SH-SY5Y (cell line): ENCODE data around the gene FAM200A.

Source experiments
- GATA2 ChIP-seq: IDR thresholded peaks from 2 replicates; pipeline ENCODE4 v1.6.1; 2011; ENCODE audit warnings: mild to moderate bottlenecking, low read depth, low read length
- GATA3 ChIP-seq: IDR thresholded peaks from 2 replicates; pipeline ENCODE4 v1.6.1; 2011; ENCODE audit warnings: low read depth, mild to moderate bottlenecking, low read length, moderate library complexity

DNA sequence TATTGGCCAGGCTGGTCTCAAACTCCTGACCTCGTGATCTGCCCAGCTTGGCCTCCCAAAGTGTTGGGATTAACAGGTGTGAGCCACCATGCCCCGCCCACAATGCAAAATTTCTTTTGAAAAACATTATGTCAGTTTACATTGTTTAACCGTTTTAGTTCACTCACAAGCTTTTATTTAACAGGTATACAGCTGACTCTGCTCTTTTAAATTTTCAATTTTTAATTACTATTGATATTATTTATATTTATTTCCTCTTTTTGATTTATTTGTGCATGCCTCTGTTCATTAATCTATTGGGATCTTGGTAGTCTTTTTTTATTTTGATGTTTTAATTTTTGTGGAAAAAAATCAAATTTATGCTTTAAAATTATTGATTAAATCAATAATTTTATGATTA lies 30.5 kb downstream of the FAM200A start:
- TF ChIP-seq GATA2 = no peak
- TF ChIP-seq GATA3 = no peak
